ENCODE data around the gene PARP14. TPM values are rescaled to one million over a fixed set of nuclear protein-coding genes. Genes with fewer than 3 reads are reported as not detected.

PARP14 gene
- total and polyA plus RNA-seq, 2 experiments from 2014 or later, result 0.42 to 4.0 TPM

GRCh38 chr3:122687298-122687697 lies 6.7 kb downstream of the PARP14 start:
- Histone ChIP-seq H3K4me1 (ENCODE audit: low read depth) (no peaks in the 10 kb centered on the region), H3K4me3 (no peak overlapping the region), H3K27me3 (peaks cover 12% of the 10 kb centered on the region), H3K36me3 (no peaks in the 10 kb centered on the region), H3K27ac (no peak overlapping the region), H3K9me3 (ENCODE audit: low read depth) (no peaks in the 10 kb centered on the region)
- no peak for TF ChIP-seq CTCF (IDR thresholded peaks at IDR 0.05; ENCODE audit: low read depth, low read length)
- no peak for DNase-seq (ENCODE audit: low read depth in 1 of 2, low spot score in 1 of 2)

GRCh38 chr3:122688996-122689395 lies 8.4 kb downstream of the PARP14 start:
- DNase-seq (ENCODE audit: low read depth in 1 of 2, low spot score in 1 of 2), result no peak
- Histone ChIP-seq H3K4me1 (ENCODE audit: low read depth) (no peaks in the 10 kb centered on the region), H3K9me3 (ENCODE audit: low read depth) (no peaks in the 10 kb centered on the region), H3K36me3 (no peaks in the 10 kb centered on the region), H3K27ac (no peak overlapping the region), H3K27me3 (peaks cover under 1% of the 10 kb centered on the region), H3K4me3 (no peak overlapping the region)
- no peak for TF ChIP-seq CTCF (IDR thresholded peaks at IDR 0.05; ENCODE audit: low read depth, low read length)

GRCh38 chr3:122689587-122689986 lies 8.9 kb downstream of the PARP14 start:
- Histone ChIP-seq H3K27me3 (no peaks in the 10 kb centered on the region), H3K4me1 (ENCODE audit: low read depth) (no peaks in the 10 kb centered on the region), H3K27ac (no peak overlapping the region), H3K36me3 (no peaks in the 10 kb centered on the region), H3K4me3 (no peak overlapping the region), H3K9me3 (ENCODE audit: low read depth) (no peaks in the 10 kb centered on the region)
- peak in 1 of 2 donors; percentile 67 for DNase-seq (ENCODE audit: low read depth in 1 of 2, low spot score in 1 of 2)
- TF ChIP-seq CTCF (IDR thresholded peaks at IDR 0.05; ENCODE audit: low read depth, low read length), result no peak

GRCh38 chr3:122690096-122690495 lies 9.5 kb downstream of the PARP14 start:
- no peak for DNase-seq (ENCODE audit: low read depth in 1 of 2, low spot score in 1 of 2)
- Histone ChIP-seq H3K9me3 (ENCODE audit: low read depth) (no peaks in the 10 kb centered on the region), H3K36me3 (no peaks in the 10 kb centered on the region), H3K4me3 (no peak overlapping the region), H3K27me3 (no peaks in the 10 kb centered on the region), H3K27ac (no peak overlapping the region), H3K4me1 (ENCODE audit: low read depth) (no peaks in the 10 kb centered on the region)
- no peak for TF ChIP-seq CTCF (IDR thresholded peaks at IDR 0.05; ENCODE audit: low read depth, low read length)

GRCh38 chr3:122691195-122691594 lies 10.6 kb downstream of the PARP14 start:
- Histone ChIP-seq H3K27ac (no peak overlapping the region), H3K4me3 (no peak overlapping the region), H3K27me3 (no peaks in the 10 kb centered on the region), H3K9me3 (ENCODE audit: low read depth) (no peaks in the 10 kb centered on the region), H3K4me1 (ENCODE audit: low read depth) (no peaks in the 10 kb centered on the region), H3K36me3 (no peaks in the 10 kb centered on the region)
- no peak for TF ChIP-seq CTCF (IDR thresholded peaks at IDR 0.05; ENCODE audit: low read depth, low read length)
- DNase-seq (ENCODE audit: low read depth in 1 of 2, low spot score in 1 of 2), result peak in 1 of 2 donors; percentile 54

GRCh38 chr3:122692674-122693073 lies 12.0 kb downstream of the PARP14 start:
- Histone ChIP-seq H3K27ac (no peak overlapping the region), H3K36me3 (no peaks in the 10 kb centered on the region), H3K9me3 (ENCODE audit: low read depth) (no peaks in the 10 kb centered on the region), H3K4me1 (ENCODE audit: low read depth) (no peaks in the 10 kb centered on the region), H3K4me3 (no peak overlapping the region), H3K27me3 (no peaks in the 10 kb centered on the region)
- DNase-seq (ENCODE audit: low read depth in 1 of 2, low spot score in 1 of 2), result no peak
- TF ChIP-seq CTCF (IDR thresholded peaks at IDR 0.05; ENCODE audit: low read depth, low read length), result no peak

All from cardiac muscle cell (in vitro differentiated cells and primary cell).